Neural crest cell (in vitro differentiated cells): Measurements from ENCODE around the gene C2orf42. TPM values are rescaled to one million over a fixed set of nuclear protein-coding genes. Genes with fewer than 3 reads are reported as not detected.
A peak's percentile ranks its signal among the peaks of the same experiment; 100 is the strongest.
"Not testable (repeated sequence)": the region's sequence is repeated elsewhere in the genome, so short reads cannot be mapped to it uniquely, and the experiment has no call there.

Experiments
- DNase-seq: peaks from one replicate; pipeline ENCODE4 v3.0.0; 2021; ENCODE audit warnings: low read depth, mixed read lengths, low spot score
- H3K27ac Mint-ChIP-seq: one replicate; pipeline ENCODE4 v1.8.0; 2021; ENCODE audit warnings: mild to moderate bottlenecking, mixed read lengths; ENCODE audit not compliant: unreplicated experiment
- H3K27me3 Mint-ChIP-seq: 2 replicates; pipeline ENCODE4 v1.8.0; 2021; ENCODE audit warnings: low read depth, mild to moderate bottlenecking, mixed read lengths
- H3K36me3 Mint-ChIP-seq: 2 replicates; pipeline ENCODE4 v1.8.0; 2021; ENCODE audit warnings: low read depth, mild to moderate bottlenecking, mixed read lengths
- H3K4me1 Mint-ChIP-seq: 2 replicates; pipeline ENCODE4 v1.8.0; 2021; ENCODE audit warnings: mixed read lengths
- H3K4me3 Mint-ChIP-seq: one replicate; pipeline ENCODE4 v1.8.0; 2021; ENCODE audit warnings: mild to moderate bottlenecking, mixed read lengths
- H3K9me3 Mint-ChIP-seq: 2 replicates; pipeline ENCODE4 v1.8.0; 2021; ENCODE audit warnings: mixed read lengths
- CTCF ChIP-seq: fragments of 200-600 bp; sonication (generic); conservative IDR thresholded peaks from 2 replicates; pipeline ENCODE4 v1.5.0; 2021; ENCODE audit warnings: antibody characterized with exemption, mild to moderate bottlenecking
- long read RNA-seq: library from polyadenylated mRNA; unstranded; transcript quantifications from one replicate; pipeline ENCODE4 v2.0.0, GENCODE V29; 2020
- total RNA-seq: library from RNA; stranded (reverse); gene quantifications from 2 replicates; pipeline ENCODE4 v1.2.1, GENCODE V29; 2021

The C2orf42 gene
- total RNA-seq: 19.5 and 20.7 TPM in 2 replicates
- long read RNA-seq, transcript C2orf42-201 (10 exons, 2,581 nt): major isoform, 10 of 21 reads
- long read RNA-seq, partial matches to known transcripts: 2 of 21 reads
- long read RNA-seq, other reads (novel, unspliced or antisense): 9 of 21 reads

- peak within 1 kb of the TSS; percentile 99 for H3K27ac Mint-ChIP-seq
- H3K36me3 Mint-ChIP-seq: no peaks in the 10 kb centered on the region
- H3K4me3 Mint-ChIP-seq: peak within 1 kb of the TSS; percentile 97
- TF ChIP-seq CTCF: peak; percentile 35
- peak; percentile 88 for DNase-seq
- no peaks in the 10 kb centered on the region for H3K27me3 Mint-ChIP-seq
- H3K9me3 Mint-ChIP-seq: peaks cover 4% of the 10 kb centered on the region
- peaks cover 15% of the 10 kb centered on the region for H3K4me1 Mint-ChIP-seq
These were observed at the start of gene C2orf42 for GRCh38 chr2:70190418-70191243. Gene C2orf42 (minus strand): TSS chr2:70191019. CDS start chr2:70181985, 9,034 bp downstream.

GRCh38 chr2:70240599-70240998 is 49.8 kb upstream of the C2orf42 start:
- Mint-ChIP-seq H3K36me3 (peaks cover 20% of the 10 kb centered on the region), H3K9me3 (no peaks in the 10 kb centered on the region), H3K27ac (no peak overlapping the region), H3K4me3 (no peak overlapping the region), H3K27me3 (no peaks in the 10 kb centered on the region), H3K4me1 (peaks cover 26% of the 10 kb centered on the region)
- no peak for DNase-seq
- no peak for TF ChIP-seq CTCF

- Mint-ChIP-seq H3K36me3 (peaks cover 6% of the 10 kb centered on the region), H3K27ac (no peak overlapping the region), H3K27me3 (no peaks in the 10 kb centered on the region), H3K9me3 (no peaks in the 10 kb centered on the region), H3K4me1 (no peaks in the 10 kb centered on the region), H3K4me3 (no peak overlapping the region)
- DNase-seq: no peak
- no peak for TF ChIP-seq CTCF
These were observed 43.1 kb upstream of the C2orf42 start for GRCh38 chr2:70233926-70234325.

- no peak for DNase-seq
- Mint-ChIP-seq H3K27me3 (no peaks in the 10 kb centered on the region), H3K4me3 (no peak overlapping the region), H3K9me3 (no peaks in the 10 kb centered on the region), H3K27ac (no peak overlapping the region), H3K4me1 (no peaks in the 10 kb centered on the region), H3K36me3 (peaks cover 8% of the 10 kb centered on the region)
- no peak for TF ChIP-seq CTCF
These were observed 36.0 kb upstream of the C2orf42 start for GRCh38 chr2:70226781-70227180.

GRCh38 chr2:70223305-70223704 is 32.5 kb upstream of the C2orf42 start:
- not testable (repeated sequence) for H3K9me3 Mint-ChIP-seq, H3K27ac Mint-ChIP-seq, H3K27me3 Mint-ChIP-seq, H3K4me1 Mint-ChIP-seq, DNase-seq, H3K4me3 Mint-ChIP-seq
- peaks cover 25% of the 10 kb centered on the region for H3K36me3 Mint-ChIP-seq

- no peaks in the 10 kb centered on the region for H3K4me1 Mint-ChIP-seq
- H3K9me3 Mint-ChIP-seq: no peaks in the 10 kb centered on the region
- no peaks in the 10 kb centered on the region for H3K27me3 Mint-ChIP-seq
- no peak for DNase-seq
- H3K4me3 Mint-ChIP-seq: no peak overlapping the region
- no peak overlapping the region for H3K27ac Mint-ChIP-seq
- H3K36me3 Mint-ChIP-seq: peaks cover 22% of the 10 kb centered on the region
- TF ChIP-seq CTCF: no peak
These were observed 24.2 kb upstream of the C2orf42 start for GRCh38 chr2:70214953-70215549.
